Hepatocyte (in vitro differentiated cells): Measurements from ENCODE around the gene HBD.
"Not testable (repeated sequence)": the region's sequence is repeated elsewhere in the genome, so short reads cannot be mapped to it uniquely, and the experiment has no call there.

ENCODE experiments used
- CTCF ChIP-seq: fragments of 200-600 bp; sonication (generic); IDR thresholded peaks from 2 replicates; pipeline ENCODE4 v1.5.1; 2016; ENCODE audit warnings: antibody characterized with exemption, mild to moderate bottlenecking; ENCODE audit not compliant: poor library complexity
- EZH2 ChIP-seq: fragments of 200-600 bp; sonication (generic); IDR thresholded peaks from 2 replicates; pipeline ENCODE4 v1.6.1; 2016; ENCODE audit warnings: antibody characterized with exemption, mild to moderate bottlenecking, borderline replicate concordance

DNA sequence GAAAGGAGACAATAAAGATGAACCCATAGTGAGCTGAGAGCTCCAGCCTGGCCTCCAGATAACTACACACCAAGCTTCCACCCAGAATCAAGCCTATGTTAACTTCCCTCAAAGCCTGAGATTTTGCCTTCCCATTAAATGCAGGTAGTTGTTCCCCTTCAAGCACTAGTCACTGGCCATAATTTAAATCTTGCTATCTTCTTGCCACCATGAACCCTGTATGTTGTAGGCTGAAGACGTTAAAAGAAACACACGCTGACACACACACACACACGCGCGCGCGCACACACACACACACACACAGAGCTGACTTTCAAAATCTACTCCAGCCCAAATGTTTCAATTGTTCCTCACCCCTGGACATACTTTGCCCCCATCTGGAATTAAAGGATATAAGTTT lies 14.2 kb upstream of the HBD start:
- not testable (repeated sequence) for TF ChIP-seq CTCF, EZH2
